Neuron (in vitro differentiated cells): ENCODE results near the gene GRN.

ENCODE experiments used
- H2AFZ ChIP-seq: one replicate; pipeline ENCODE4 v1.6.1; 2013; ENCODE audit warnings: low read depth, mild to moderate bottlenecking, inconsistent platforms, low read length, moderate library complexity
- H3K27me3 ChIP-seq: one replicate; pipeline ENCODE4 v1.6.1; 2013; ENCODE audit warnings: low read length; ENCODE audit not compliant: insufficient read depth
- H3K36me3 ChIP-seq: one replicate; pipeline ENCODE4 v1.6.1; 2013; ENCODE audit warnings: low read length; ENCODE audit not compliant: insufficient read depth
- H3K4me1 ChIP-seq: one replicate; pipeline ENCODE4 v1.6.1; 2013; ENCODE audit warnings: low read length; ENCODE audit not compliant: insufficient read depth
- H3K4me3 ChIP-seq: 2 replicates; pipeline ENCODE4 v1.5.1; 2013; ENCODE audit warnings: mild to moderate bottlenecking, low read length, moderate library complexity
- H3K9me3 ChIP-seq: one replicate; pipeline ENCODE4 v1.6.1; 2013; ENCODE audit warnings: low read length

The GRN gene

GRCh38 chr17:44314524-44314868 is 30.6 kb upstream of the GRN start:
- H3K4me3 ChIP-seq = no peak overlapping the region
- H3K9me3 ChIP-seq = peaks cover 2% of the 10 kb centered on the region

GRCh38 chr17:44314869-44315661 is 30.0 kb upstream of the GRN start:
- Histone ChIP-seq H3K27me3 (peaks cover 42% of the 10 kb centered on the region), H3K9me3 (peaks cover 2% of the 10 kb centered on the region), H2AFZ (no peak overlapping the region), H3K4me3 (no peak overlapping the region), H3K36me3 (peaks cover 6% of the 10 kb centered on the region), H3K4me1 (peaks cover 16% of the 10 kb centered on the region)

More at GRCh38 chr17:44314524-44314868, 30.6 kb upstream of the GRN start:
- Histone ChIP-seq H3K27me3 (peaks cover 42% of the 10 kb centered on the region), H3K36me3 (peaks cover 3% of the 10 kb centered on the region), H2AFZ (no peak overlapping the region), H3K4me1 (peaks cover 20% of the 10 kb centered on the region)

GRCh38 chr17:44315760-44316731 is 29.1 kb upstream of the GRN start:
- Histone ChIP-seq H3K4me3 (no peak overlapping the region), H2AFZ (no peak overlapping the region), H3K36me3 (peaks cover 12% of the 10 kb centered on the region), H3K9me3 (peaks cover 2% of the 10 kb centered on the region), H3K4me1 (peaks cover 9% of the 10 kb centered on the region), H3K27me3 (peaks cover 42% of the 10 kb centered on the region)

GRCh38 chr17:44317545-44317944 is 27.6 kb upstream of the GRN start:
- Histone ChIP-seq H3K4me1 (peaks cover 9% of the 10 kb centered on the region), H2AFZ (no peak overlapping the region), H3K4me3 (no peak overlapping the region), H3K9me3 (peaks cover 2% of the 10 kb centered on the region), H3K27me3 (peaks cover 36% of the 10 kb centered on the region), H3K36me3 (peaks cover 22% of the 10 kb centered on the region)

GRCh38 chr17:44318077-44318892 is 26.8 kb upstream of the GRN start:
- H2AFZ ChIP-seq = no peak overlapping the region
- H3K27me3 ChIP-seq = peaks cover 34% of the 10 kb centered on the region
- no peak overlapping the region for H3K4me3 ChIP-seq
- peaks cover 9% of the 10 kb centered on the region for H3K4me1 ChIP-seq
- H3K9me3 ChIP-seq = peaks cover 2% of the 10 kb centered on the region
- peaks cover 22% of the 10 kb centered on the region for H3K36me3 ChIP-seq

GRCh38 chr17:44320066-44320465 is 25.0 kb upstream of the GRN start:
- Histone ChIP-seq H3K4me1 (peaks cover 13% of the 10 kb centered on the region), H3K4me3 (no peak overlapping the region), H3K36me3 (peaks cover 22% of the 10 kb centered on the region), H3K9me3 (peaks cover 2% of the 10 kb centered on the region), H3K27me3 (peaks cover 20% of the 10 kb centered on the region), H2AFZ (no peak overlapping the region)

GRCh38 chr17:44321246-44322120 is 23.6 kb upstream of the GRN start:
- Histone ChIP-seq H2AFZ (no peak overlapping the region), H3K4me3 (no peak overlapping the region), H3K9me3 (peaks cover 2% of the 10 kb centered on the region), H3K36me3 (peaks cover 22% of the 10 kb centered on the region), H3K27me3 (peaks cover 10% of the 10 kb centered on the region), H3K4me1 (peaks cover 8% of the 10 kb centered on the region)

- Histone ChIP-seq H3K4me3 (no peak overlapping the region), H3K4me1 (peaks cover 8% of the 10 kb centered on the region), H3K36me3 (peaks cover 22% of the 10 kb centered on the region), H3K27me3 (peaks cover 1% of the 10 kb centered on the region), H3K9me3 (peaks cover 2% of the 10 kb centered on the region), H2AFZ (no peak overlapping the region)
Measured at GRCh38 chr17:44322236-44322895, 22.7 kb upstream of the GRN start.

- peak overlapping the region; percentile 94 for H3K4me3 ChIP-seq
- H3K36me3 ChIP-seq = peaks cover 22% of the 10 kb centered on the region
- no peak overlapping the region for H2AFZ ChIP-seq
- no peaks in the 10 kb centered on the region for H3K27me3 ChIP-seq
- H3K4me1 ChIP-seq = peaks cover 8% of the 10 kb centered on the region
- no peaks in the 10 kb centered on the region for H3K9me3 ChIP-seq
Measured at GRCh38 chr17:44323359-44324091, 21.6 kb upstream of the GRN start.

- Histone ChIP-seq H3K27me3 (no peaks in the 10 kb centered on the region), H3K4me3 (peak overlapping the region; percentile 94), H2AFZ (peak overlapping the region; percentile 48), H3K36me3 (peaks cover 22% of the 10 kb centered on the region), H3K4me1 (peaks cover 8% of the 10 kb centered on the region), H3K9me3 (no peaks in the 10 kb centered on the region)
Measured at GRCh38 chr17:44324092-44324570, 21.0 kb upstream of the GRN start.
